Kidney (tissue), 14 donors: ENCODE results near the gene SH3RF3. TPM values are rescaled to one million over a fixed set of nuclear protein-coding genes. Genes with fewer than 3 reads are reported as not detected.

Experiments used
- DNase-seq, 5 donors: peaks; one replicate each; pipeline ENCODE4 v3.0.0-alpha.2; 2013 to 2020
- FAIRE-seq: peaks from 2 replicates; lab custom pipeline; 2012; peaks lifted over from hg19 to GRCh38; lab: Jason Lieb, UNC
- H3K27ac ChIP-seq, 2 donors: one replicate each; pipeline ENCODE4 v1.7.0; 2013; ENCODE audit warnings: low read depth in 2 of 2, low read length in 2 of 2, inconsistent platforms in 1 of 2
- H3K27me3 ChIP-seq: one replicate; pipeline ENCODE4 v1.7.1; 2013; ENCODE audit warnings: low read length, inconsistent platforms; ENCODE audit not compliant: control insufficient read depth, insufficient read depth
- H3K36me3 ChIP-seq, 3 donors: one replicate each; pipeline versions ENCODE4 v1.7.0 to v1.7.1; 2013; ENCODE audit warnings: low read length in 3 of 3, control low read depth in 1 of 3, inconsistent platforms in 1 of 3; ENCODE audit not compliant: insufficient read depth in 3 of 3, control insufficient read depth in 2 of 3
- H3K4me1 ChIP-seq, 3 donors: one replicate each; pipeline versions ENCODE4 v1.7.0 to v1.7.1; 2013; ENCODE audit warnings: low read length in 3 of 3, inconsistent platforms in 1 of 3, low read depth in 1 of 3; ENCODE audit not compliant: control insufficient read depth in 2 of 3, insufficient read depth in 2 of 3
- H3K4me3 ChIP-seq, 3 donors: one replicate each; pipeline versions ENCODE4 v1.7.0 to v1.8.1; 2013; ENCODE audit warnings: low read length in 3 of 3, control low read depth in 1 of 3, inconsistent platforms in 1 of 3
- H3K9ac ChIP-seq, 3 donors: one replicate each; pipeline versions ENCODE4 v1.7.0 to v1.7.1; 2013; ENCODE audit warnings: low read length in 3 of 3, control low read depth in 1 of 3, inconsistent platforms in 1 of 3
- H3K9me3 ChIP-seq, 3 donors: one replicate each; pipeline versions ENCODE4 v1.7.0 to v1.7.1; 2013; ENCODE audit warnings: low read length in 3 of 3, control low read depth in 1 of 3, inconsistent platforms in 1 of 3; ENCODE audit not compliant: control insufficient read depth in 2 of 3, insufficient read depth in 1 of 3
- intact Hi-C: fragments of 100-400 bp; cut with DNase I; formaldehyde crosslinking; loops from one replicate; pipeline ENCODE4 v1.11.1; 2022
- polyA plus RNA-seq: library from polyadenylated mRNA; stranded (reverse); fragments of 350-450 nt; fragmentation: Illumina TruSeq; extraction: RNeasy Lipid Tissue Mini Kit (QIAGEN cat#74804); gene quantifications from one replicate; pipeline ENCODE4 v1.2.3, GENCODE V29; 2014; ENCODE audit warnings: low read depth, low replicate concordance; ENCODE audit not compliant: insufficient read depth
- total RNA-seq: library from RNA; stranded (reverse); fragmentation: NEBNext Ultra II Directional; extraction: Animal tissue kit (Norgen Biotek cat#: 25700); gene quantifications from one replicate; pipeline ENCODE4 v1.2.1, GENCODE V29; 2021
- TF ChIP-seq, protein P1 (sequence below): IDR thresholded peaks from 3 replicates; pipeline ENCODE4 v1.5.1; 2012; ENCODE audit warnings: mild to moderate bottlenecking, moderate library complexity, borderline replicate concordance; ENCODE audit not compliant: insufficient read depth; ENCODE audit errors: extremely low read depth
- donor health status: control.
- donor health status: control.
- donor health status: control.
- donor health status: control.
- donor health status: control.
- donor health status: DM: yes; HTN: yes; CAD: no.
- donor health status: Normal renal cell carcinoma (clear cell type).

Gene SH3RF3
- total and polyA plus RNA-seq, 2 donors from 2014 or later: 1.7 to 10.7 TPM

DNA sequence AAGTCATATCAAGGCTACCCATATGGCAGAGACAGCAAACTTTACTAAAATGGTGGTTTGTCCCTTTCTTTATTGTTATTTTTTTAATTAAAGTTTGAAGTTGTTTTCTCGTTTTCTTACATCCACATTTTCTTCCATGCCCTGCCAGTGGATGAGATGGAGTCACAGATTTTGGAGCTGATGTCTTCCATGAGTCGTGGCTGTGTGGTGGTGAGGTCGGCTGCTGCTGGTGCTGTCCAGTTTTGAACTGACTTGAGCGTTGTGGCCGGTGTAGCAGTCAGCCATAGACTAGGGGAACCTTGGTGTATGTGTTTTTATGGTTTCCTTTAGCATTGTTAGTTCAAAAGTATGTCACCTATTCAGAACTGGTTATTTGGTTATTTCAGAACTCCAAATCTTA, 182.8 kb downstream of the SH3RF3 start:
- Histone ChIP-seq H3K27me3 (no peaks in the 10 kb centered on the region), H3K9ac (no peak overlapping the region), H3K27ac (no peak overlapping the region), H3K4me3 (no peak overlapping the region), H3K4me1 (no peaks in the 10 kb centered on the region), H3K9me3 (no peaks in the 10 kb centered on the region), H3K36me3 (no peaks in the 10 kb centered on the region)
- DNase-seq (no peak), FAIRE-seq (no peak)
- TF ChIP-seq, protein P1, sequence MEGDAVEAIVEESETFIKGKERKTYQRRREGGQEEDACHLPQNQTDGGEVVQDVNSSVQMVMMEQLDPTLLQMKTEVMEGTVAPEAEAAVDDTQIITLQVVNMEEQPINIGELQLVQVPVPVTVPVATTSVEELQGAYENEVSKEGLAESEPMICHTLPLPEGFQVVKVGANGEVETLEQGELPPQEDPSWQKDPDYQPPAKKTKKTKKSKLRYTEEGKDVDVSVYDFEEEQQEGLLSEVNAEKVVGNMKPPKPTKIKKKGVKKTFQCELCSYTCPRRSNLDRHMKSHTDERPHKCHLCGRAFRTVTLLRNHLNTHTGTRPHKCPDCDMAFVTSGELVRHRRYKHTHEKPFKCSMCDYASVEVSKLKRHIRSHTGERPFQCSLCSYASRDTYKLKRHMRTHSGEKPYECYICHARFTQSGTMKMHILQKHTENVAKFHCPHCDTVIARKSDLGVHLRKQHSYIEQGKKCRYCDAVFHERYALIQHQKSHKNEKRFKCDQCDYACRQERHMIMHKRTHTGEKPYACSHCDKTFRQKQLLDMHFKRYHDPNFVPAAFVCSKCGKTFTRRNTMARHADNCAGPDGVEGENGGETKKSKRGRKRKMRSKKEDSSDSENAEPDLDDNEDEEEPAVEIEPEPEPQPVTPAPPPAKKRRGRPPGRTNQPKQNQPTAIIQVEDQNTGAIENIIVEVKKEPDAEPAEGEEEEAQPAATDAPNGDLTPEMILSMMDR: no peak
- intact Hi-C loops: no loop called here

GRCh38 chr2:109312902-109313301, 183.9 kb downstream of the SH3RF3 start:
- no peak overlapping the region for H3K4me3 ChIP-seq
- TF ChIP-seq, protein P1: no peak
- no peak overlapping the region for H3K9ac ChIP-seq
- no peak overlapping the region for H3K27ac ChIP-seq
- FAIRE-seq (no peak), DNase-seq (no peak)
- H3K27me3 ChIP-seq: no peaks in the 10 kb centered on the region
- H3K4me1 ChIP-seq: peaks cover 0 to 6% (median 4%) of the 10 kb centered on the region in 3 donors
- no peaks in the 10 kb centered on the region for H3K9me3 ChIP-seq
- intact Hi-C loops: no loop called here
- H3K36me3 ChIP-seq: no peaks in the 10 kb centered on the region

GRCh38 chr2:109313343-109313742, 184.3 kb downstream of the SH3RF3 start:
- no peaks in the 10 kb centered on the region for H3K36me3 ChIP-seq
- TF ChIP-seq, protein P1: no peak
- no peak overlapping the region for H3K4me3 ChIP-seq
- no peaks in the 10 kb centered on the region for H3K27me3 ChIP-seq
- DNase-seq: no peak
- no peak for FAIRE-seq
- peaks cover 0 to 6% (median 4%) of the 10 kb centered on the region in 3 donors for H3K4me1 ChIP-seq
- no peaks in the 10 kb centered on the region for H3K9me3 ChIP-seq
- no peak overlapping the region for H3K9ac ChIP-seq
- intact Hi-C loops: no loop called here
- H3K27ac ChIP-seq: no peak overlapping the region

- Histone ChIP-seq H3K36me3 (no peaks in the 10 kb centered on the region), H3K4me3 (no peak overlapping the region), H3K27me3 (no peaks in the 10 kb centered on the region), H3K27ac (no peak overlapping the region), H3K9ac (no peak overlapping the region), H3K9me3 (no peaks in the 10 kb centered on the region), H3K4me1 (peaks cover 4 to 12% (median 6%) of the 10 kb centered on the region in 3 donors)
- no peak for FAIRE-seq
- intact Hi-C loops: no loop called here
- DNase-seq: no peak
- TF ChIP-seq, protein P1: no peak
Measured at GRCh38 chr2:109316091-109316490, 187.1 kb downstream of the SH3RF3 start.
